GM12878 (cell line): ENCODE measurements around the gene ADAMTSL4. TPM values are rescaled to one million over a fixed set of nuclear protein-coding genes. Genes with fewer than 3 reads are reported as not detected.

Experiments
- ATF3 ChIP-seq: IDR thresholded peaks from 2 replicates; pipeline ENCODE4 v1.6.1; 2011; ENCODE audit warnings: low read depth, mild to moderate bottlenecking, low read length, moderate library complexity, borderline replicate concordance; ENCODE audit errors: extremely low read depth
- CEBPB ChIP-seq, 2 experiments: fragments of 150-350 bp in 1 of 2; IDR thresholded peaks; 2 replicates each; pipeline ENCODE4 v1.6.1; 2012 to 2014; ENCODE audit warnings: low read depth in 2 of 2, low read length in 2 of 2, borderline replicate concordance in 1 of 2, inconsistent platforms in 1 of 2
- CHD1 ChIP-seq: IDR thresholded peaks from 2 replicates; pipeline ENCODE4 v1.6.1; 2012; ENCODE audit warnings: low read depth, low read length, improper control_type of control experiment
- CTCF ChIP-seq, 3 experiments: IDR thresholded peaks in 2 of 3; conservative IDR thresholded peaks in 1 of 3; 2 replicates each; pipeline ENCODE4 v1.5.1; 2011; ENCODE audit warnings: low read depth in 3 of 3, low read length in 3 of 3, mild to moderate bottlenecking in 3 of 3, control low read depth in 2 of 3, moderate library complexity in 2 of 3, inconsistent platforms in 1 of 3, mixed read lengths in 1 of 3; ENCODE audit not compliant: control insufficient read depth in 2 of 3, insufficient read depth in 1 of 3; ENCODE audit errors: extremely low read depth in 1 of 3
- GABPA ChIP-seq: IDR thresholded peaks from 2 replicates; pipeline ENCODE4 v1.6.1; 2014; ENCODE audit warnings: antibody characterized with exemption, low read depth, mild to moderate bottlenecking, inconsistent platforms
- HSF1 ChIP-seq: fragments of 150-350 bp; IDR thresholded peaks from 2 replicates; pipeline ENCODE4 v1.6.1; 2014; ENCODE audit warnings: mild to moderate bottlenecking, low read depth, low read length
- MEF2A ChIP-seq: IDR thresholded peaks from 2 replicates; pipeline ENCODE4 v1.6.1; 2011; ENCODE audit warnings: low read depth, mild to moderate bottlenecking, low read length, moderate library complexity; ENCODE audit not compliant: insufficient read depth
- NFYA ChIP-seq: IDR thresholded peaks from 2 replicates; pipeline ENCODE4 v1.6.1; 2011; ENCODE audit warnings: low read depth, mild to moderate bottlenecking, low read length, improper control_type of control experiment, borderline replicate concordance
- RAD51 ChIP-seq: fragments of 450-650 bp; IDR thresholded peaks from 2 replicates; pipeline ENCODE4 v1.6.1; 2016; ENCODE audit warnings: moderate library complexity, mild to moderate bottlenecking, inconsistent platforms
- SMAD1 ChIP-seq: fragments of 450-650 bp; IDR thresholded peaks from 2 replicates; pipeline ENCODE4 v1.6.1; 2018; ENCODE audit warnings: mild to moderate bottlenecking, low read depth; ENCODE audit not compliant: partially characterized antibody
- SMAD5 ChIP-seq: IDR thresholded peaks from 2 replicates; pipeline ENCODE4 v1.6.1; 2016; ENCODE audit warnings: antibody characterized with exemption, low read depth
- SMC3 ChIP-seq: IDR thresholded peaks from 2 replicates; pipeline ENCODE4 v1.6.1; 2011; ENCODE audit warnings: low read length, improper control_type of control experiment, borderline replicate concordance
- TCF12 ChIP-seq: IDR thresholded peaks from 2 replicates; pipeline ENCODE4 v1.6.1; 2011; ENCODE audit warnings: low read depth, mild to moderate bottlenecking, low read length
- ZZZ3 ChIP-seq: IDR thresholded peaks from 2 replicates; pipeline ENCODE4 v1.6.1; 2011; ENCODE audit warnings: low read depth; ENCODE audit not compliant: control insufficient read depth, insufficient read length
- polyA plus RNA-seq, 11 experiments: library from polyadenylated mRNA; depleted of rRNA in 4 of 11; unstranded in 6 of 11; stranded (reverse) in 5 of 11; fragments of >200 nt; fragmentation: Nextera tagmentation in 4 of 11; fragmentation: Illumina TruSeq in 1 of 11; extraction: Ambion mirVana in 4 of 11; extraction: Trizol in 1 of 11; gene quantifications; 1 replicate in 1 of 11; 2 replicates in 10 of 11; pipeline versions ENCODE4 v1.2.1 to v1.2.3, GENCODE V29; 2011 to 2016; ENCODE audit warnings: inconsistent platforms in 2 of 11, missing spikeins in 2 of 11, low read depth in 1 of 11
- total RNA-seq, 4 experiments: library from RNA; depleted of rRNA in 3 of 4; stranded (reverse); fragments of >200 nt in 3 of 4; fragmentation: Illumina TruSeq in 1 of 4; extraction: Trizol in 1 of 4; gene quantifications; 2 replicates each; pipeline versions ENCODE4 v1.2.1 to v1.2.3, GENCODE V29; 2013 to 2021
- TF ChIP-seq, protein P1 (sequence below): fragments of 450-650 bp; IDR thresholded peaks from 2 replicates; pipeline ENCODE4 v1.6.1; 2016; ENCODE audit warnings: mild to moderate bottlenecking
- TF ChIP-seq, protein P2 (sequence below): fragments of 450-650 bp; IDR thresholded peaks from 2 replicates; pipeline ENCODE4 v1.6.1; 2017; ENCODE audit warnings: antibody characterized with exemption, mild to moderate bottlenecking, moderate library complexity
- TF ChIP-seq, protein P3 (sequence below): fragments of 450-650 bp; IDR thresholded peaks from 2 replicates; pipeline ENCODE4 v1.6.1; 2017; ENCODE audit warnings: mild to moderate bottlenecking, low read depth, inconsistent platforms; ENCODE audit not compliant: poor library complexity, severe bottlenecking

The ADAMTSL4 gene
- total and polyA plus RNA-seq, 10 of the 15 experiments (the other 5 are each of a cell fraction or from before 2014, with no cell fraction given) = 0.04 to 0.15 (median 0.05) TPM; not detected in 5

DNA sequence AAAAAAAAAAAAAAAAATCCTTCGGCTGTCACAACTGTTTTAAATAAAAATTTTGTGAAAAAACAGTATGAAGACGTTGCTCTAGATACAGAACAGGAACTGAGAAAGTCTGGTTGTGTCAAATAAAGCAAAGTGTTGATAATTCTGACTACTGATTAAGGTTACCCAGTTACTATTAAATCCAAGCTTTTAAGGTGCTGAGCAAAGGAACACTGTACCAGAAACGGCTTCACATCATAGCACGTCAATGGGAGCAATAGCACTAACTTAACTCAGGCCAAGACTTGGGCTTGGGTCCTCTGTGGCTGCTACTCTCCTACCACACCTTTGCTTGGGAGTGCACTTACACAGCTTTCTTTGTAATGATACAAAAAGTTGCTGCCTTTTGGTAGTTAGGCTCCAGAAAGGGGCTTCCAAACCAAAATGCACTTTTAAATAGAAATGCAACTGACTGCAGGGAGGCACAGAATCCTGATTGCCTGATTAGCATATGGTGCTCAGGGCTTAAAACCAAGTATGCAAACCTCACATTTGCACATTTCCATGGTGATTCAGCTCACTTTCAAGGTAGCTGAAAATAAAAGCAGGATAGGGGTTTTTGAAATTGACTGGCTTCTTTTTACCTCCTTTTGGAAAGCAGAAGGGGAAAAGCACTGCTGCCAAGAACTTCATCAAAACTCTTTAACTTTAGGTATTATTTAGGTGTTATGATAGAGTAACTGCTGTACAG is 23.9 kb downstream of the ADAMTSL4 start (continued):
- TF ChIP-seq, protein P1, sequence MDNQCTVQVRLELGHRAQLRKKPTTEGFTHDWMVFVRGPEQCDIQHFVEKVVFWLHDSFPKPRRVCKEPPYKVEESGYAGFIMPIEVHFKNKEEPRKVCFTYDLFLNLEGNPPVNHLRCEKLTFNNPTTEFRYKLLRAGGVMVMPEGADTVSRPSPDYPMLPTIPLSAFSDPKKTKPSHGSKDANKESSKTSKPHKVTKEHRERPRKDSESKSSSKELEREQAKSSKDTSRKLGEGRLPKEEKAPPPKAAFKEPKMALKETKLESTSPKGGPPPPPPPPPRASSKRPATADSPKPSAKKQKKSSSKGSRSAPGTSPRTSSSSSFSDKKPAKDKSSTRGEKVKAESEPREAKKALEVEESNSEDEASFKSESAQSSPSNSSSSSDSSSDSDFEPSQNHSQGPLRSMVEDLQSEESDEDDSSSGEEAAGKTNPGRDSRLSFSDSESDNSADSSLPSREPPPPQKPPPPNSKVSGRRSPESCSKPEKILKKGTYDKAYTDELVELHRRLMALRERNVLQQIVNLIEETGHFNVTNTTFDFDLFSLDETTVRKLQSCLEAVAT = no peak
- TF ChIP-seq SMC3 (no peak), TCF12 (no peak), NFYA (no peak), MEF2A (no peak), SMAD1 (no peak), SMAD5 (no peak), ZZZ3 (no peak), RAD51 (no peak), CTCF (IDR thresholded peaks at IDR 0.05 in 2 of 3, conservative IDR thresholded peaks at IDR 0.05 in 1 of 3; ENCODE audit: control insufficient read depth in 2 of 3, extremely low read depth in 1 of 3, insufficient read depth in 1 of 3, low read depth in 3 of 3, low read length in 3 of 3) (no peak), ATF3 (no peak), HSF1 (no peak), GABPA (no peak), CHD1 (no peak), CEBPB (IDR thresholded peaks at IDR 0.05; ENCODE audit: borderline replicate concordance in 1 of 2, low read depth in 2 of 2, low read length in 2 of 2) (no peak)
- TF ChIP-seq, protein P2, sequence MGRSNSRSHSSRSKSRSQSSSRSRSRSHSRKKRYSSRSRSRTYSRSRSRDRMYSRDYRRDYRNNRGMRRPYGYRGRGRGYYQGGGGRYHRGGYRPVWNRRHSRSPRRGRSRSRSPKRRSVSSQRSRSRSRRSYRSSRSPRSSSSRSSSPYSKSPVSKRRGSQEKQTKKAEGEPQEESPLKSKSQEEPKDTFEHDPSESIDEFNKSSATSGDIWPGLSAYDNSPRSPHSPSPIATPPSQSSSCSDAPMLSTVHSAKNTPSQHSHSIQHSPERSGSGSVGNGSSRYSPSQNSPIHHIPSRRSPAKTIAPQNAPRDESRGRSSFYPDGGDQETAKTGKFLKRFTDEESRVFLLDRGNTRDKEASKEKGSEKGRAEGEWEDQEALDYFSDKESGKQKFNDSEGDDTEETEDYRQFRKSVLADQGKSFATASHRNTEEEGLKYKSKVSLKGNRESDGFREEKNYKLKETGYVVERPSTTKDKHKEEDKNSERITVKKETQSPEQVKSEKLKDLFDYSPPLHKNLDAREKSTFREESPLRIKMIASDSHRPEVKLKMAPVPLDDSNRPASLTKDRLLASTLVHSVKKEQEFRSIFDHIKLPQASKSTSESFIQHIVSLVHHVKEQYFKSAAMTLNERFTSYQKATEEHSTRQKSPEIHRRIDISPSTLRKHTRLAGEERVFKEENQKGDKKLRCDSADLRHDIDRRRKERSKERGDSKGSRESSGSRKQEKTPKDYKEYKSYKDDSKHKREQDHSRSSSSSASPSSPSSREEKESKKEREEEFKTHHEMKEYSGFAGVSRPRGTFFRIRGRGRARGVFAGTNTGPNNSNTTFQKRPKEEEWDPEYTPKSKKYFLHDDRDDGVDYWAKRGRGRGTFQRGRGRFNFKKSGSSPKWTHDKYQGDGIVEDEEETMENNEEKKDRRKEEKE = no peak
- TF ChIP-seq, protein P3, sequence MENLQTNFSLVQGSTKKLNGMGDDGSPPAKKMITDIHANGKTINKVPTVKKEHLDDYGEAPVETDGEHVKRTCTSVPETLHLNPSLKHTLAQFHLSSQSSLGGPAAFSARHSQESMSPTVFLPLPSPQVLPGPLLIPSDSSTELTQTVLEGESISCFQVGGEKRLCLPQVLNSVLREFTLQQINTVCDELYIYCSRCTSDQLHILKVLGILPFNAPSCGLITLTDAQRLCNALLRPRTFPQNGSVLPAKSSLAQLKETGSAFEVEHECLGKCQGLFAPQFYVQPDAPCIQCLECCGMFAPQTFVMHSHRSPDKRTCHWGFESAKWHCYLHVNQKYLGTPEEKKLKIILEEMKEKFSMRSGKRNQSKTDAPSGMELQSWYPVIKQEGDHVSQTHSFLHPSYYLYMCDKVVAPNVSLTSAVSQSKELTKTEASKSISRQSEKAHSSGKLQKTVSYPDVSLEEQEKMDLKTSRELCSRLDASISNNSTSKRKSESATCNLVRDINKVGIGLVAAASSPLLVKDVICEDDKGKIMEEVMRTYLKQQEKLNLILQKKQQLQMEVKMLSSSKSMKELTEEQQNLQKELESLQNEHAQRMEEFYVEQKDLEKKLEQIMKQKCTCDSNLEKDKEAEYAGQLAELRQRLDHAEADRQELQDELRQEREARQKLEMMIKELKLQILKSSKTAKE = no peak
